H1 (cell line): ENCODE data around the gene RNF4. TPM values are rescaled to one million over a fixed set of nuclear protein-coding genes. Genes with fewer than 3 reads are reported as not detected.

ENCODE experiments used
- ATF2 ChIP-seq: IDR thresholded peaks from 2 replicates; pipeline ENCODE4 v1.6.1; 2012; ENCODE audit warnings: low read length, inconsistent platforms
- FOSL1 ChIP-seq: IDR thresholded peaks from 2 replicates; pipeline ENCODE4 v1.6.1; 2011; ENCODE audit warnings: mild to moderate bottlenecking, low read depth, low read length, moderate library complexity; ENCODE audit not compliant: insufficient read depth
- POLR2A ChIP-seq, 2 experiments: IDR thresholded peaks; 1 replicate in 1 of 2; 2 replicates in 1 of 2; pipeline ENCODE4 v1.6.1; 2011; ENCODE audit warnings: low read depth in 2 of 2, low read length in 2 of 2, mild to moderate bottlenecking in 2 of 2; ENCODE audit errors: control extremely low read depth in 1 of 2
- RXRA ChIP-seq: IDR thresholded peaks from 2 replicates; pipeline ENCODE4 v1.6.1; 2011; ENCODE audit warnings: low read depth, mild to moderate bottlenecking, low read length, moderate library complexity; ENCODE audit not compliant: insufficient read depth
- polyA plus RNA-seq, 7 experiments: library from polyadenylated mRNA; depleted of rRNA in 3 of 7; stranded (reverse) in 5 of 7; unstranded in 2 of 7; fragments of >200 nt in 5 of 7; fragments of 200-250 nt in 2 of 7; gene quantifications; 1 replicate in 5 of 7; 2 replicates in 1 of 7; 4 replicates in 1 of 7; pipeline versions ENCODE4 v1.2.1 to v1.2.3, GENCODE V29; 2011 to 2013; ENCODE audit warnings: missing spikeins in 2 of 7, mixed read lengths in 2 of 7
- total RNA-seq: library from RNA; stranded (reverse); fragmentation: NEBNext Ultra II Directional; extraction: Animal tissue kit (Norgen Biotek cat#: 25700); gene quantifications from 2 replicates; pipeline ENCODE4 v1.2.1, GENCODE V29; 2021

RNF4 gene
- total and polyA plus RNA-seq, 2 of the 8 experiments (the other 6 are each of a cell fraction or from before 2014, with no cell fraction given): 68.2 to 78.9 TPM

- no peak for TF ChIP-seq ATF2
- no peak for TF ChIP-seq POLR2A (IDR thresholded peaks at IDR 0.05; ENCODE audit: control extremely low read depth in 1 of 2, low read depth in 2 of 2, low read length in 2 of 2)
- no peak for TF ChIP-seq RXRA
- TF ChIP-seq FOSL1: no peak
- TF ChIP-seq, all 59 proteins: peak for 2
Observed at GRCh38 chr4:2526559-2526958, 57.7 kb downstream of the RNF4 start (continued).
